Endothelial cell of umbilical vein (primary cell): ENCODE results near the gene SLC22A4.

Source experiments
- GATA2 ChIP-seq: IDR thresholded peaks from 2 replicates; pipeline ENCODE4 v1.7.0; 2011; ENCODE audit warnings: low read depth, mild to moderate bottlenecking, moderate library complexity, mixed read lengths, low read length; ENCODE audit not compliant: insufficient read length, insufficient read depth
- TF ChIP-seq, protein P1 (sequence below), 2 donors: IDR thresholded peaks; 1 replicate in 1 of 2; 2 replicates in 1 of 2; pipeline ENCODE4 v1.5.1; 2011; ENCODE audit warnings: low read length in 2 of 2, mild to moderate bottlenecking in 2 of 2, moderate library complexity in 2 of 2, control low read depth in 1 of 2, inconsistent platforms in 1 of 2, low read depth in 1 of 2; ENCODE audit not compliant: insufficient read depth in 1 of 2; ENCODE audit errors: extremely low read depth in 1 of 2

DNA sequence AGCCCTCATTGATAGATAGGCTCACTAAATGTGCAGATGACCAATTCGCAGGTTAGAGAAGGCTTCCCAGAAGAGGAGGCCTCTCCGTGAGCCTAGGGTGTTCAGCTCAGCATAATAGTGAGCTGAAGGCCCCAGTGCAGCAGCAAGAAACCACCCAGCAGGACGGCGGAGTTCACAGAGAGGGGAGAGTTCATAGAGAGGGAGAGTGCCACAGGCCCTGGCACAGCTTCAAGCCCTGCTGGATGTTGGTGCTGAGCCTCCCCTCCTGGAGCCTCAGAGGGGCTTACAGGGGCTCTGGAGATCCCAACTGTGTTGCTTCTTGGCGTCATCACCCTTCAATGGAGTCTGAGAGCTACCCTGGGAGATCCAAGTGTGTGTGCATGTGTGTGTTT is 77.4 kb downstream of the SLC22A4 start:
- TF ChIP-seq, protein P1, sequence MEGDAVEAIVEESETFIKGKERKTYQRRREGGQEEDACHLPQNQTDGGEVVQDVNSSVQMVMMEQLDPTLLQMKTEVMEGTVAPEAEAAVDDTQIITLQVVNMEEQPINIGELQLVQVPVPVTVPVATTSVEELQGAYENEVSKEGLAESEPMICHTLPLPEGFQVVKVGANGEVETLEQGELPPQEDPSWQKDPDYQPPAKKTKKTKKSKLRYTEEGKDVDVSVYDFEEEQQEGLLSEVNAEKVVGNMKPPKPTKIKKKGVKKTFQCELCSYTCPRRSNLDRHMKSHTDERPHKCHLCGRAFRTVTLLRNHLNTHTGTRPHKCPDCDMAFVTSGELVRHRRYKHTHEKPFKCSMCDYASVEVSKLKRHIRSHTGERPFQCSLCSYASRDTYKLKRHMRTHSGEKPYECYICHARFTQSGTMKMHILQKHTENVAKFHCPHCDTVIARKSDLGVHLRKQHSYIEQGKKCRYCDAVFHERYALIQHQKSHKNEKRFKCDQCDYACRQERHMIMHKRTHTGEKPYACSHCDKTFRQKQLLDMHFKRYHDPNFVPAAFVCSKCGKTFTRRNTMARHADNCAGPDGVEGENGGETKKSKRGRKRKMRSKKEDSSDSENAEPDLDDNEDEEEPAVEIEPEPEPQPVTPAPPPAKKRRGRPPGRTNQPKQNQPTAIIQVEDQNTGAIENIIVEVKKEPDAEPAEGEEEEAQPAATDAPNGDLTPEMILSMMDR (IDR thresholded peaks at IDR 0.05; ENCODE audit: extremely low read depth in 1 of 2, insufficient read depth in 1 of 2, low read depth in 1 of 2, low read length in 2 of 2): no peak
- no peak for TF ChIP-seq GATA2
